Measurements from ENCODE around the gene PCSK1. TPM values are rescaled to one million over a fixed set of nuclear protein-coding genes. Genes with fewer than 3 reads are reported as not detected.

Gene PCSK1
- total RNA-seq, 1 experiment from 2014 or later: not detected

GRCh38 chr5:96425443-96425842, 7.6 kb downstream of the PCSK1 start:
- BruUV-seq (replicated peaks): no TSS peak

GRCh38 chr5:96415897-96416296, 17.2 kb downstream of the PCSK1 start:
- no peaks in the 10 kb centered on the region for H3K4me1 ChIP-seq (ENCODE audit: control insufficient read depth in 1 of 2, insufficient read depth in 2 of 2, low read length in 2 of 2)
- H3K4me2 ChIP-seq (ENCODE audit: low read length): no peak overlapping the region
- POLR2A ChIA-PET: no interaction called here
- no peaks in the 10 kb centered on the region for H3K79me2 ChIP-seq (ENCODE audit: insufficient read depth, low read length)
- no peaks in the 10 kb centered on the region for H4K20me1 ChIP-seq (ENCODE audit: insufficient read depth)
- DNase-seq (ENCODE audit: low read depth, low spot score): no peak
- H3K27ac ChIP-seq (ENCODE audit: low read depth, low read length): no peak overlapping the region
- ATAC-seq: no peak
- no peaks in the 10 kb centered on the region for H3K36me3 ChIP-seq (ENCODE audit: control insufficient read depth in 1 of 2, insufficient read depth in 2 of 2, low read length in 2 of 2)
- BruUV-seq (replicated peaks): no TSS peak
- intact Hi-C loops (cut with micrococcal nuclease): no loop called here
- peaks cover 58% of the 10 kb centered on the region for H3K27me3 ChIP-seq (ENCODE audit: insufficient read depth, low read length)
- H3K9ac ChIP-seq (ENCODE audit: low read length): no peak overlapping the region
- CTCF ChIA-PET: no interaction called here
- RAD21 ChIA-PET (ENCODE audit: low non-redundant PET in 1 of 2, low total read pairs in 2 of 2, uncharacterized antibody in 2 of 2, unreplicated experiment in 2 of 2): no interaction called here
- no peak overlapping the region for H2AFZ ChIP-seq (ENCODE audit: low read depth, low read length, poor library complexity, severe bottlenecking)
- H3K9me3 ChIP-seq (ENCODE audit: control insufficient read depth in 1 of 2, insufficient read depth in 1 of 2, low read depth in 1 of 2, low read length in 2 of 2): no peaks in the 10 kb centered on the region
- H3K9me2 ChIP-seq (ENCODE audit: insufficient read depth): no peaks in the 10 kb centered on the region
- no peak overlapping the region for H3K4me3 ChIP-seq (replicated peaks in 1 of 2; ENCODE audit: low read depth in 1 of 2, low read length in 2 of 2)
- no peak for TF ChIP-seq CBX3 (IDR thresholded peaks at IDR 0.05; ENCODE audit: low read depth)
- no peak for TF ChIP-seq CEBPB (IDR thresholded peaks at IDR 0.05; ENCODE audit: low read depth)
- TF ChIP-seq FOSL1 (IDR thresholded peaks at IDR 0.05; ENCODE audit: low read depth): no peak
- TF ChIP-seq TCF7L2 (IDR thresholded peaks at IDR 0.05; ENCODE audit: borderline replicate concordance, extremely low read depth, insufficient read depth, insufficient read length): no peak
- no peak for TF ChIP-seq POLR2A (IDR thresholded peaks at IDR 0.05; ENCODE audit: borderline replicate concordance, extremely low read depth, insufficient read depth, insufficient read length)
- TF ChIP-seq MAX (IDR thresholded peaks at IDR 0.05): no peak
- TF ChIP-seq ZBTB33 (IDR thresholded peaks at IDR 0.05; ENCODE audit: extremely low read depth, insufficient replicate concordance, low read length): no peak
- no peak for TF ChIP-seq ZFX (IDR thresholded peaks at IDR 0.05)
- TF ChIP-seq JUND (IDR thresholded peaks at IDR 0.05): no peak
- no peak for TF ChIP-seq CTCF (IDR thresholded peaks at IDR 0.05 in 2 of 3, conservative IDR thresholded peaks at IDR 0.05 in 1 of 3; ENCODE audit: borderline replicate concordance in 1 of 3, insufficient read depth in 1 of 3, low read depth in 2 of 3, low read length in 2 of 3)
- no peak for TF ChIP-seq REST (IDR thresholded peaks at IDR 0.05; ENCODE audit: low read depth)
- no peak for TF ChIP-seq SP1 (IDR thresholded peaks at IDR 0.05; ENCODE audit: low read depth)

More at GRCh38 chr5:96425443-96425842, 7.6 kb downstream of the PCSK1 start:
- peaks cover 53% of the 10 kb centered on the region for H3K27me3 ChIP-seq (ENCODE audit: insufficient read depth, low read length)
- H3K9ac ChIP-seq (ENCODE audit: low read length): no peak overlapping the region
- H3K36me3 ChIP-seq (ENCODE audit: control insufficient read depth in 1 of 2, insufficient read depth in 2 of 2, low read length in 2 of 2): no peaks in the 10 kb centered on the region
- RAD21 ChIA-PET (ENCODE audit: low non-redundant PET in 1 of 2, low total read pairs in 2 of 2, uncharacterized antibody in 2 of 2, unreplicated experiment in 2 of 2): no interaction called here
- no peaks in the 10 kb centered on the region for H3K79me2 ChIP-seq (ENCODE audit: insufficient read depth, low read length)
- H3K4me3 ChIP-seq (replicated peaks in 1 of 2; ENCODE audit: low read depth in 1 of 2, low read length in 2 of 2): no peak overlapping the region
- no peak for DNase-seq (ENCODE audit: low read depth, low spot score)
- POLR2A ChIA-PET: no interaction called here
- no peak overlapping the region for H3K4me2 ChIP-seq (ENCODE audit: low read length)
- no peaks in the 10 kb centered on the region for H4K20me1 ChIP-seq (ENCODE audit: insufficient read depth)
- TF ChIP-seq CEBPB (IDR thresholded peaks at IDR 0.05; ENCODE audit: low read depth) (no peak), EZH2phosphoT487 (IDR thresholded peaks at IDR 0.05; ENCODE audit: borderline replicate concordance) (no peak), TCF7L2 (IDR thresholded peaks at IDR 0.05; ENCODE audit: borderline replicate concordance, extremely low read depth, insufficient read depth, insufficient read length) (no peak), YY1 (IDR thresholded peaks at IDR 0.05; ENCODE audit: extremely low read depth, insufficient replicate concordance, low read depth, low read length) (no peak), POLR2AphosphoS5 (IDR thresholded peaks at IDR 0.05; ENCODE audit: low read depth, low read length) (no peak), JUND (IDR thresholded peaks at IDR 0.05) (no peak)
- no peak for ATAC-seq
- CTCF ChIA-PET: no interaction called here
- no peak overlapping the region for H2AFZ ChIP-seq (ENCODE audit: low read depth, low read length, poor library complexity, severe bottlenecking)
- intact Hi-C loops (cut with micrococcal nuclease): no loop called here
- H3K9me3 ChIP-seq (ENCODE audit: control insufficient read depth in 1 of 2, insufficient read depth in 1 of 2, low read depth in 1 of 2, low read length in 2 of 2): no peaks in the 10 kb centered on the region
- H3K4me1 ChIP-seq (ENCODE audit: control insufficient read depth in 1 of 2, insufficient read depth in 2 of 2, low read length in 2 of 2): no peaks in the 10 kb centered on the region
- H3K27ac ChIP-seq (ENCODE audit: low read depth, low read length): no peak overlapping the region
- H3K9me2 ChIP-seq (ENCODE audit: insufficient read depth): no peaks in the 10 kb centered on the region

All from HCT116 (cell line).